PC-3 (cell line): ENCODE measurements around the gene PRKCE.

ENCODE experiments used
- CTCF ChIP-seq: fragments of 300-600 bp; sonication (generic); conservative IDR thresholded peaks from 2 replicates; pipeline ENCODE4 v1.5.1; 2017; ENCODE audit warnings: antibody characterized with exemption, low read depth, mild to moderate bottlenecking, low read length
- EZH2 ChIP-seq: fragments of 300-600 bp; sonication (generic); IDR thresholded peaks from one replicate; pipeline ENCODE4 v1.6.1; 2017; ENCODE audit warnings: antibody characterized with exemption, mild to moderate bottlenecking, low read length; ENCODE audit not compliant: unreplicated experiment
- EZH2phosphoT487 ChIP-seq: fragments of 300-600 bp; sonication (generic); IDR thresholded peaks from 2 replicates; pipeline ENCODE4 v1.6.1; 2018; ENCODE audit warnings: mild to moderate bottlenecking, antibody characterized with exemption, low read length, borderline replicate concordance

GRCh38 chr2:46009772-46010171 is 358.3 kb downstream of the PRKCE start:
- no peak for TF ChIP-seq CTCF
- no peak for TF ChIP-seq EZH2phosphoT487
- TF ChIP-seq EZH2: no peak
